Glutamatergic neuron (in vitro differentiated cells): ENCODE results near the gene AMZ1. TPM values are rescaled to one million over a fixed set of nuclear protein-coding genes. Genes with fewer than 3 reads are reported as not detected.
"Not testable (repeated sequence)": the region's sequence is repeated elsewhere in the genome, so short reads cannot be mapped to it uniquely, and the experiment has no call there.

Experiments
- DNase-seq: peaks from one replicate; pipeline ENCODE4 v3.0.0; 2022
- H3K27ac Mint-ChIP-seq: one replicate; pipeline ENCODE4 v1.8.0; 2020; ENCODE audit warnings: mild to moderate bottlenecking, mixed read lengths, inconsistent platforms; ENCODE audit not compliant: unreplicated experiment
- H3K27me3 Mint-ChIP-seq: one replicate; pipeline ENCODE4 v1.8.0; 2020; ENCODE audit warnings: mild to moderate bottlenecking, moderate library complexity, mixed read lengths, inconsistent platforms; ENCODE audit not compliant: unreplicated experiment
- H3K36me3 Mint-ChIP-seq: one replicate; pipeline ENCODE4 v1.8.0; 2020; ENCODE audit warnings: mild to moderate bottlenecking, mixed read lengths, inconsistent platforms; ENCODE audit not compliant: unreplicated experiment
- H3K4me1 Mint-ChIP-seq: one replicate; pipeline ENCODE4 v1.8.0; 2020; ENCODE audit warnings: mild to moderate bottlenecking, low read depth, mixed read lengths, inconsistent platforms; ENCODE audit not compliant: unreplicated experiment
- H3K4me3 Mint-ChIP-seq: one replicate; pipeline ENCODE4 v1.8.0; 2020; ENCODE audit warnings: mild to moderate bottlenecking, mixed read lengths, inconsistent platforms; ENCODE audit not compliant: unreplicated experiment
- H3K9me3 Mint-ChIP-seq: one replicate; pipeline ENCODE4 v1.8.0; 2020; ENCODE audit warnings: mild to moderate bottlenecking, moderate library complexity, mixed read lengths, inconsistent platforms; ENCODE audit not compliant: unreplicated experiment
- total RNA-seq: library from RNA; stranded (reverse); fragmentation: NEBNext Ultra II Directional; extraction: Animal tissue kit (Norgen Biotek cat#: 25700); gene quantifications from one replicate; pipeline ENCODE4 v1.2.1, GENCODE V29; 2021; ENCODE audit not compliant: unreplicated experiment
- TF ChIP-seq, protein P1 (sequence below): fragments of 200-600 bp; sonication (generic); IDR thresholded peaks from one replicate; pipeline ENCODE4 v1.5.0; 2021; ENCODE audit not compliant: partially characterized antibody, unreplicated experiment

The AMZ1 gene
- total RNA-seq, 1 donor from 2014 or later, result 0.15 TPM

DNA sequence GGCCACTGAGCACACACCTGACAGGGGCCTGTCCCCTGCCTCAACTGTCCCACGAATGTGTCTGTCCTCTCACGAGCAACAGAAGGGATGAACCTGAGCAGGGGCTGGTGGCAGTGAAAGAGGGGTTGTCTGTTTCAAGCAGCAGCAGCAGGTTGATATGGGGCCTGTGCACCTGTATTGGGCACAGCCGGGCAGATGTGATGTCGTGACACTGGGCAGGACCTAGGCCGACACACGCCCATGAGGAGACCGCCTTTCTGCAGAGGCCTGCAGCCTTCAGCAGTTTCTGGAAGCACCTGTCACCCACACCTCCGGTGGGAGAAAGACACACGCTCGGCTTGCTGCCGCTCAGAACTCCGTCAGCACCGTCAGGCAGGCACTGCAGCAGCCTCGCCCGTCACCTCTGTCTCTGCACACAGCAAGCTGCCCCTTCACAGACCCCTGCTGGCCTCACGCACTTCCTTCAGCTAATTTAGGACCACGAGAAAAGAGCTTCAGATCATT lies 48.5 kb downstream of the AMZ1 start:
- Mint-ChIP-seq H3K36me3 (peaks cover 9% of the 10 kb centered on the region), H3K27ac (no peak overlapping the region), H3K4me1 (peaks cover 24% of the 10 kb centered on the region), H3K9me3 (peaks cover 9% of the 10 kb centered on the region), H3K4me3 (no peak overlapping the region), H3K27me3 (peaks cover 7% of the 10 kb centered on the region)
- TF ChIP-seq, protein P1, sequence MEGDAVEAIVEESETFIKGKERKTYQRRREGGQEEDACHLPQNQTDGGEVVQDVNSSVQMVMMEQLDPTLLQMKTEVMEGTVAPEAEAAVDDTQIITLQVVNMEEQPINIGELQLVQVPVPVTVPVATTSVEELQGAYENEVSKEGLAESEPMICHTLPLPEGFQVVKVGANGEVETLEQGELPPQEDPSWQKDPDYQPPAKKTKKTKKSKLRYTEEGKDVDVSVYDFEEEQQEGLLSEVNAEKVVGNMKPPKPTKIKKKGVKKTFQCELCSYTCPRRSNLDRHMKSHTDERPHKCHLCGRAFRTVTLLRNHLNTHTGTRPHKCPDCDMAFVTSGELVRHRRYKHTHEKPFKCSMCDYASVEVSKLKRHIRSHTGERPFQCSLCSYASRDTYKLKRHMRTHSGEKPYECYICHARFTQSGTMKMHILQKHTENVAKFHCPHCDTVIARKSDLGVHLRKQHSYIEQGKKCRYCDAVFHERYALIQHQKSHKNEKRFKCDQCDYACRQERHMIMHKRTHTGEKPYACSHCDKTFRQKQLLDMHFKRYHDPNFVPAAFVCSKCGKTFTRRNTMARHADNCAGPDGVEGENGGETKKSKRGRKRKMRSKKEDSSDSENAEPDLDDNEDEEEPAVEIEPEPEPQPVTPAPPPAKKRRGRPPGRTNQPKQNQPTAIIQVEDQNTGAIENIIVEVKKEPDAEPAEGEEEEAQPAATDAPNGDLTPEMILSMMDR, result no peak
- no peak for DNase-seq

DNA sequence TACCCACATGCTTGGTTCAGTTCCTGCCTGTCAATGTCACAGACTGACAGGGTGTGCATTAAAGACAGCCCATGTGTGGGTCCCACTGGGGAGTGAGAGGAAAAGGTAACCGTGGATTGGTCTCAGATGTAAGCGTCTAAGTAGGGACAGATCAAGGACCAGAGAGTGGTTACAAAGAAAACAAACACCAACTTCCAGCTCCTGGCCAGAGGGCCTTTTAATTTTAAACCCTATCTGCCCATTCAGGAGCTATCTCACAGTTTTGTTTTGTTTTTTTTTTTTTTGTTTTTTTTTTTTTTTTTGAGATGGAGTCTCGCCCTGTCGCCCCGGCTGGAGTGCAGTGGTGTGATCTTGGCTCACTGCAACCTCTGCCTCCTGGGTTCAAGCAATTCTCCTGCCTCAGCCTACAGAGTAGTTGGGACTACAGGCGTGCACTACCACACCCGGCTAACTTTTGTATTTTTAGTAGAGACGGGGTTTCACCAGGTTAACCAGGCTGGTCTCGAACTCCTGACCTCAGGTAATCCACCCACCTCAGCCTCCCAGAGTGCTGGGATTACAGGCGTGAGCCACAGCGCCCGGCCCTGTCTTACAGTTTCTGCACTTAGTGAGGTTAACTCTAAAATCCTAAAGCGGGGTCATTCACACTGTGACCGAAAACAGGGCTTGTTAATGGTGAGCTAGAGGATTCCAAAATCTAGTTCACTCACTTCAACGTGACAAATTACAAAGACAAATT lies 49.2 kb downstream of the AMZ1 start:
- not testable (repeated sequence) for H3K9me3 Mint-ChIP-seq, H3K27ac Mint-ChIP-seq, H3K27me3 Mint-ChIP-seq, H3K36me3 Mint-ChIP-seq, DNase-seq, H3K4me3 Mint-ChIP-seq
- H3K4me1 Mint-ChIP-seq, result peaks cover 24% of the 10 kb centered on the region

DNA sequence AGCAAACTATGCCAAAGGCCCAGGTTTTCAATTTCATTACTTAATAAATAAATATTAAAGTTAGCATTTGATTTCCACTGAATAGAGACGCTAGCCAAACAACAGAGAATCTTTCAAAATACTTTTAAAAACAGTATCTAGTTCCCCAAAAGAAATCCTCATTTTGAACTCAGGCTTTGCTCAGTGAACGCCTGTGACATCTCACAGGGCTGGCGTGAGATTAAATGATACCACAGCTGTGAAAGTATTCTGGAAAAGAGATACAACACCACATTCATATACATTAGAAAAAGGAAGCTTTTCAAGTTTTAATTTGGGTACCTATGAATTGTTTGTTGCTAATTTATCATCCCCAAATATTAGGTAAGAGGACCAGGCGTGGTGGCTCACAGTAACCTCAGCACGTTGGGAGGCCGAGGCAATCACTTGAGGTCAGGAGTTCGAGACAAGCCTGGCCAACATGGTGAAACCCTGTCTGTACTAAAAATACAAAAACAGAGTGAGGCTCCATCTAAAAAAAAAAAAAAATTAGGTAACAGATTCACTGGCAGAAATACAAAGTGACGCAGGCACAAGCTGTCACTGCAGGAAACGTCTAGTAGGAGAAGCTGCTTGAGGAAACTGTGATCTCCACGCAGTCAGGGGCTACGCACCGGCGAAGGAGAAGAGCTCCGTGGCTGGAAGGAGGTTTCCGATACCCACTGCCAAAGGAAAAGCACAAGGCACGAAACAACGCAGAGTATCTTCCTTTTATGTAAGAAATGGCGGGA lies 50.0 kb downstream of the AMZ1 start:
- Mint-ChIP-seq H3K4me1 (peaks cover 24% of the 10 kb centered on the region), H3K27ac (peak overlapping the region; percentile 53), H3K36me3 (peaks cover 8% of the 10 kb centered on the region), H3K4me3 (no peak overlapping the region), H3K9me3 (peaks cover 15% of the 10 kb centered on the region), H3K27me3 (peaks cover 5% of the 10 kb centered on the region)
- TF ChIP-seq, protein P1, result no peak
- DNase-seq, result no peak

DNA sequence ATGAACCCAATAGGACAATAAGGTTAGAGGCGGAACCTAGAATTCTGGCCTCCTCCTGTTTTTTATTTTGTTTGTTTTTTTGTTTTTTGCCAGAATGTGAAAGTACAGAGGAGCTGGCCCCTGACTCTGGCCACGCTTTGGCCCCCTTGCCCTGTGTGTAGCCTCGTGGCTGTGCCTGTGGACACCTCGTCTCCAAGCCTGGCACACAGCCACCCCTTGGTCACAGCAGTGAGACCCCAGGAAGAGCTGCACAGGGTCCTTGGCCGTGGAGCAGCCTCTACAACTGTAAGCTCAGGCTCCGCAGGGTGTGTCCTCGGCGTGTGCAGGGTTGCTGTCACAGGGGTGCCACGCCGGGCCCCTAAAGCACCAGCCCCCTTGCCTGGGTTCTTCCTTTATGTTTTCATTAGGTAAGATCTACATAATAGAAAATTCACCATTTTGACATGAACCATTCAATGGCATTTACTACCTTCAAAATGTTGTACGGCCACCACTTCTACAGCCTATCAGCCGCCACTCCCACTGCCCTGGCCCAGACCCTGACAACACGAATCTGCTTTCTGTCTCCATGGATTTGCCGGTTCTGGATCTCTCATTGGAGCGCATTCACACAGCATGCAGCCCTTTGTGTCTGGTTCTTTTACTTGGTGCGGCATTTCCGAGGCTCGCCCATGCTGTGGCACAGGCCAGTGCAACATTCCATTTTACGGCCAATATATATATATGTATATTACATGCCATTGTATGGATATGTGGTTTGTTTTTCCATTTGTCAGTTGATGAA lies 51.0 kb downstream of the AMZ1 start:
- peaks cover 23% of the 10 kb centered on the region for H3K4me1 Mint-ChIP-seq
- no peak overlapping the region for H3K27ac Mint-ChIP-seq
- H3K4me3 Mint-ChIP-seq, result no peak overlapping the region
- peaks cover 13% of the 10 kb centered on the region for H3K9me3 Mint-ChIP-seq
- peaks cover 14% of the 10 kb centered on the region for H3K36me3 Mint-ChIP-seq
- no peak for DNase-seq
- peaks cover 5% of the 10 kb centered on the region for H3K27me3 Mint-ChIP-seq
- TF ChIP-seq, protein P1, result no peak

DNA sequence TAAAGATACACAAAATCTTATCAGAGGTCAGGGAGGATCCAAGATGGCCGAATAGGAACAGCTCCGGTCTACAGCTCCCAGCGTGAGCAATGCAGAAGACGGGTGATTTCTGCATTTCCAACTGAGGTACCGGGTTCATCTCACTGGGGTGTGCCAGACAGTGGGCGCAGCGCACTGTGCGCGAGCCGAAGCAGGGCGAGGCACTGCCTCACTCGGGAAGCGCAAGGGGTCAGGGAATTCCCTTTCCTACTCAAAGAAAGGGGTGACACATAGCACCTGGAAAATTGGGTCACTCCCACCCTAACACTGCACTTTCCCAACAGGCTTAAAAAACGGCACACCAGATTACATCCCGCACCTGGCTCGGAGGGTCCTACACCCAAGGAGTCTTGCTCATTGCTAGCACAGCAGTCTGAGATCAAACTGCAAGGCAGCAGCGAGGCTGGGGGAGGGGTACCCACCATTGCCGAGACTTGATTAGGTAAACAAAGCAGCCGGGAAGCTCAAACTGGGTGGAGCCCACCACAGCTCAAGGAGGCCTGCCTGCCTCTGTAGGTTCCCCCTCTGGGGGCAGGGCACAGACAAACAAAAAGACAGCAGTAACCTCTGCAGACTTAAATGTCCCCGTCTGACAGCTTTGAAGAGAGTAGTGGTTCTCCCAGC lies 55.7 kb downstream of the AMZ1 start:
- H3K27me3 Mint-ChIP-seq, H3K4me1 Mint-ChIP-seq, H3K4me3 Mint-ChIP-seq, DNase-seq, H3K27ac Mint-ChIP-seq: not testable (repeated sequence)
- Mint-ChIP-seq H3K9me3 (peaks cover 14% of the 10 kb centered on the region), H3K36me3 (peaks cover 21% of the 10 kb centered on the region)

DNA sequence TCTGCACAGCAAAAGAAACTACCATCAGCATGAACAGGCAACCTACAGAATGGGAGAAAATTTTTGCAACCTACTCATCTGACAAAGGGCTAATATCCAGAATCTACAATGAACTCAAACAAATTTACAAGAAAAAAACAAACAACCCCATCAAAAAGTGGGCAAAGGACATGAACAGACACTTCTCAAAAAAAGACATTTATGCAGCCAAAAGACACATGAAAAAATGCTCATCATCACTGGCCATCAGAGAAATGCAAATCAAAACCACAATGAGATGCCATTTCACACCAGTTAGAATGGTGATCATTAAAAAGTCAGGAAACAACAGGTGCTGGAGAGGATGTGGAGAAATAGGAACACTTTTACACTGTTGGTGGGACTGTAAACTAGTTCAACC lies 60.7 kb downstream of the AMZ1 start:
- not testable (repeated sequence) for DNase-seq, H3K27ac Mint-ChIP-seq, H3K9me3 Mint-ChIP-seq, H3K4me3 Mint-ChIP-seq, H3K36me3 Mint-ChIP-seq, H3K27me3 Mint-ChIP-seq
- peaks cover 10% of the 10 kb centered on the region for H3K4me1 Mint-ChIP-seq
